GM18502 (cell line): Measurements from ENCODE around the gene ATL3.
"Not testable (repeated sequence)": the region's sequence is repeated elsewhere in the genome, so short reads cannot be mapped to it uniquely, and the experiment has no call there.

Experiments used
- ATAC-seq: cut with Tn5 transposase; IDR thresholded peaks from one replicate; pipeline ENCODE4 v1.9.1; 2021; ENCODE audit warnings: mild to moderate bottlenecking; ENCODE audit not compliant: unreplicated experiment, poor library complexity

ATL3 gene

DNA sequence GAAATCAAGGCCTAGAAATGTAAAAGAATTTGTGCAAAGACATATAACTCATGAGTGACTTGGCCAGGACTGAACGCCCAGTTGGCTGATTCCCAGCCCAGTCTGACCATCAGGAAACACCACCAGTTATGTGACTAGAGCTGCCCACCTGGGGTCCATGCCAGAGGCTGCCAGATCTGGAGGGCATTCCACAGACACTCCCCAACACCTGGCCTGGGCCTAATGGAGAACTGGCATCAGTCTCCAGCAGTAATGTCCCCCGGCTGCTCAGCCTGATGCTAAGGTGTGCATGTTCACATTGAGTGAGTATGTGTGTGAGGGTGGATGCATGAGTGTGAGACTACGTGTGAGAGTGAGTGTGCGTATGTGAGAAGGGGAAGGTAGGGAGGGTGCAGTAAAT is 72.6 kb downstream of the ATL3 start:
- no peak for ATAC-seq

DNA sequence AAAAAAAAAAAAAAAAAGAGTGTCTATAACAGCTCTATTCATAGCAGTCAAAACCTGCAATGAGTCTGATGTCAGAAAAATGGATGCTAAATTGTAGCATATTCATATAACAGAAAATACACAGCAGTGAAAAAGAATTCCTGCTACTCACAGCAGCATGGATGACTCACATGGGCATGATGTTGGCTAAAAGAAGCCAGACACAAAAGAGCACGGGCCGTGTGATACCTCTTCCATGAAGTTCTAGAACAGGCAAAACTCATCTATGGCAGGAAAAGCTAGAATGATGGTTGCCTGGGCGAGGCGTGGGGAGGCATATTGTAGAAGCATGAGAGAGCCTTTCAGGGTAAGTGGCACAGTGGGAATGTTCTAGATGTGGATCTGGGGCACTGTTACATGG is 75.9 kb downstream of the ATL3 start:
- ATAC-seq: no peak

DNA sequence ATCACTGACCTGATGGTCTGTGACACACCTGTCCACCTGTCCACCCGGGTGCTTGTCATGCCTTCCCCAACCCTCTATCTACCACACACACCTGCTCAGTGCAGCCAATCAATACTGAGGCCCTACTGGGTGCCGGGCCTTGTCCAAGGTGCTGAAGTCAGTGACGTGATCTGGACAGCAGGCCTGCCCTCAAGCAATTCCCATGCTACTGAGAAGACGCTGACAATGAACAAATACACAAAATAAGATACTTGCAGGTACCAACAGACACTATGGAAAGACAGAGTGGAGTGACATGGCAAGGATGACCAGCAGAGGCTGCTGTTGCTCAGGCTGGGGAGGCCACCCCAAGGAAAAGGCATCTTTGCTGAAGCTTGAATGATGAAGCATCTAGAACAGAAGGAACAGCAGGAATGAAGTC is 78.2 kb downstream of the ATL3 start:
- no peak for ATAC-seq

GRCh38 chr11:63590024-63590788 is 81.0 kb downstream of the ATL3 start:
- ATAC-seq: no peak

DNA sequence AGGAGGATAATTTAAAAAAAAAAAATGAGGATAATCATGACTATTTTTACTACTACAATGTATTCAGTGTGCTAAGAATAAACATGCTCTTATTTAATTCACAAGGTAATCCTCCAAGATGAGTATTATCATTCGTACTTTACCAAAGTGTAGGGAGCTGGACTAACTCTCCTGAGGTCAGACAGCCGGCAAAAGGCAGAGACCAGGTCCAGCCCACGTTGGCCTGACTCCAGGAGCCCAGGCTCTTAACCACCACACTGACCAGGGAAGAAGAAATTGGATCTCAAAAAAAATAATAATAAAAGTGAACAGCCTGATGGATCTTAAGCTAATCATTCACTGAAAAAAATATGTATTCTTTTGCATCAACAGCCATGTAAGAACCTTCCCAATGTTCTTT is 82.2 kb downstream of the ATL3 start:
- no peak for ATAC-seq

DNA sequence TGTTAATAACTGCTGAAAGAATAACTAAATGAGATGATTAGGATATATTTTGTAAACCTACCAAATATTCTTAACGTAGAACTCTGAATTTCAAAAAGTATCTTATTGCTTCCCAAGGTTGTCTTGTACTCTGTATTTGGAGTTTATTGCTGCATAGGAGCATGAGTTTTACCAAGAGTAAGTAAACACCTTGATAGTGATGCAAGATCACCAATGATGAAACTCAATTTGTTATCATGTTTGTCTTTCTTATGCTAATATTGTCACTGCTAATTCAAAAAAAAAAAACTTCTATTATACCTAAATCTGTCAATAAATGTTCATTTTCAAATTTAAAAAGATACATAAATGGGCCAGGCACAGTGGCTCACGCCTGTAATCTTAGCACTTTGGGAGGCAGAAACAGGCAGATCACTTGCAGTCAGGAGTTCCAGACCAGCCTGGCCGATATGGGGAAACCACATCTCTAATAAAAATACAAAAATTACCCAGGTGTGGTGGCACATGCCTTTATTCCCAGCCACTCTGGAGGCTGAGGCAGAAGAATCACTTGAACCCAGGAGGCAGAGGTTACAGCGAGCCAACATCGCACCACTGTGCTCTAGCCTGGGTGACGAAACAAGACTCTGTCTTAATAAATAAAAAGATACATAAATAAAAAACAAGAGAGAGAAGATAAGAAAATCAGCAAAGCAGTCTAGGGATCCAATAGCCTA is 84.6 kb downstream of the ATL3 start:
- ATAC-seq: no peak

GRCh38 chr11:63583357-63583677 is 87.9 kb downstream of the ATL3 start:
- ATAC-seq: no peak

DNA sequence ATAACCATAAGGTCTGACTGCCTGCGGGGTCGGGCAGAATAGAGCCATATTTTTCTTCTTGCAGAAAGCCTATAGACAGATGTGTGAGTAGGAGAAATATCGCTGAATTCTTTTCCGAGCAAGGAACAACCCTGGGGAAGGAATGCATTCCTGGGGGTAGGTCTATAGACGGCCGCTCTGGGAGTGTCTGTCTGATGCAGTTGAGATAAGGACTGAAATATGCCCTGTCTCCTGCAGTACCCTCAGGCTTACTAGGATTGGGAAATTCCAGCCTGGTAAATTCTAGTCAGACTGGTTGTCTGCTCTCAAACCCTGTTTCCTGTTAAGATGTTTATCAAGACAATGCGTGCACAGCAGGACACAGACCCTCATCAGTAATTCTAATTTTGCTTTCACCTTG is 90.0 kb downstream of the ATL3 start:
- not testable (repeated sequence) for ATAC-seq

- not testable (repeated sequence) for ATAC-seq
These were observed 92.3 kb downstream of the ATL3 start for GRCh38 chr11:63578882-63579281.

GRCh38 chr11:63574856-63575602 is 96.1 kb downstream of the ATL3 start:
- no peak for ATAC-seq
